SU-DHL-6 (cell line): ENCODE data around the gene DNAJC8.

Experiments
- CTCF ChIP-seq: fragments of 200-600 bp; sonication (generic); IDR thresholded peaks from one replicate; pipeline ENCODE4 v1.5.1; 2017; ENCODE audit warnings: antibody characterized with exemption, mild to moderate bottlenecking, low read length, moderate library complexity; ENCODE audit not compliant: insufficient read depth, poor library complexity, severe bottlenecking
- EZH2phosphoT487 ChIP-seq: fragments of 200-600 bp; sonication (generic), shearing (Covaris generic); conservative IDR thresholded peaks from 2 replicates; pipeline ENCODE4 v1.6.1; 2018; ENCODE audit warnings: mild to moderate bottlenecking, antibody characterized with exemption, low read length, moderate library complexity, mixed read lengths

- no peak for TF ChIP-seq CTCF
- TF ChIP-seq EZH2phosphoT487 = no peak
Observed at GRCh38 chr1:28249013-28249865, 16.4 kb upstream of the DNAJC8 start.
